Measurements from ENCODE around the gene PNCK.

DNA sequence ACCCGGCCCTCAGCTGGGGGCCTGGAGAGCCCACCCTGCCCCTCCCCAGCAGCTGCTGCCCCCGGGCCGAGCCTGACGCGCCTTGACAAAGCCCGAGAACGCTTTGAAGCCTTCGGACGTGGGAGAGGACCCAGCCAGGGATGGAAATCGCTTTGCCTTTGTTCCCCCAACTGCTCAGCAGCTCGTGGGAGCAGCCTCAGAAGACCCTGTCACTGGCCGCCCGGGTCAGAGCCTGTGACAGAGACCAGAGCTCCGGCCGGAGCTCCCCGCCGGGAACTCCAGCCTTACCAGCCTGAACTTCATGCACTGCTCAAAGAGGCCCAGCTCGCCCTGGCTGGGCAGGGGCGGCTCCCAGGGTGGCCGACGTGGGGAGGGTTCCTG lies 11.5 kb upstream of the PNCK start:
- TF ChIP-seq, protein P1, sequence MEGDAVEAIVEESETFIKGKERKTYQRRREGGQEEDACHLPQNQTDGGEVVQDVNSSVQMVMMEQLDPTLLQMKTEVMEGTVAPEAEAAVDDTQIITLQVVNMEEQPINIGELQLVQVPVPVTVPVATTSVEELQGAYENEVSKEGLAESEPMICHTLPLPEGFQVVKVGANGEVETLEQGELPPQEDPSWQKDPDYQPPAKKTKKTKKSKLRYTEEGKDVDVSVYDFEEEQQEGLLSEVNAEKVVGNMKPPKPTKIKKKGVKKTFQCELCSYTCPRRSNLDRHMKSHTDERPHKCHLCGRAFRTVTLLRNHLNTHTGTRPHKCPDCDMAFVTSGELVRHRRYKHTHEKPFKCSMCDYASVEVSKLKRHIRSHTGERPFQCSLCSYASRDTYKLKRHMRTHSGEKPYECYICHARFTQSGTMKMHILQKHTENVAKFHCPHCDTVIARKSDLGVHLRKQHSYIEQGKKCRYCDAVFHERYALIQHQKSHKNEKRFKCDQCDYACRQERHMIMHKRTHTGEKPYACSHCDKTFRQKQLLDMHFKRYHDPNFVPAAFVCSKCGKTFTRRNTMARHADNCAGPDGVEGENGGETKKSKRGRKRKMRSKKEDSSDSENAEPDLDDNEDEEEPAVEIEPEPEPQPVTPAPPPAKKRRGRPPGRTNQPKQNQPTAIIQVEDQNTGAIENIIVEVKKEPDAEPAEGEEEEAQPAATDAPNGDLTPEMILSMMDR (conservative IDR thresholded peaks at IDR 0.05; ENCODE audit: low read depth in 2 of 2), result no peak
- TF ChIP-seq EZH2phosphoT487 (IDR thresholded peaks at IDR 0.05; ENCODE audit: unreplicated experiment) (no peak), POLR2AphosphoS5 (IDR thresholded peaks at IDR 0.05; ENCODE audit: low read depth) (no peak), JUNB (IDR thresholded peaks at IDR 0.05; ENCODE audit: unreplicated experiment) (no peak), EZH2 (IDR thresholded peaks at IDR 0.05; ENCODE audit: low read depth, unreplicated experiment) (no peak), NANOG (IDR thresholded peaks at IDR 0.05; ENCODE audit: borderline replicate concordance) (no peak)
- TF ChIP-seq, protein P2, sequence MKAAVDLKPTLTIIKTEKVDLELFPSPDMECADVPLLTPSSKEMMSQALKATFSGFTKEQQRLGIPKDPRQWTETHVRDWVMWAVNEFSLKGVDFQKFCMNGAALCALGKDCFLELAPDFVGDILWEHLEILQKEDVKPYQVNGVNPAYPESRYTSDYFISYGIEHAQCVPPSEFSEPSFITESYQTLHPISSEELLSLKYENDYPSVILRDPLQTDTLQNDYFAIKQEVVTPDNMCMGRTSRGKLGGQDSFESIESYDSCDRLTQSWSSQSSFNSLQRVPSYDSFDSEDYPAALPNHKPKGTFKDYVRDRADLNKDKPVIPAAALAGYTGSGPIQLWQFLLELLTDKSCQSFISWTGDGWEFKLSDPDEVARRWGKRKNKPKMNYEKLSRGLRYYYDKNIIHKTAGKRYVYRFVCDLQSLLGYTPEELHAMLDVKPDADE (IDR thresholded peaks at IDR 0.05), result no peak

Measured in GM23338 (cell line).